K562 (cell line): ENCODE measurements around the gene SLITRK4. TPM values are rescaled to one million over a fixed set of nuclear protein-coding genes. Genes with fewer than 3 reads are reported as not detected.

Experiments used
- ATAC-seq: fragments of 200-7000 bp; cut with Tn5 transposase; 3 replicates; pipeline ENCODE4 v1.9.1; 2020; ENCODE audit warnings: moderate library complexity
- BruUV-seq: library from RNA; stranded (reverse); fragments of 400-500 nt; replicated peaks from 2 replicates; lab custom pipeline; 2021; lab: Mats Ljungman, UMichigan
- CTCF ChIA-PET: fragments of 300-600 bp; formaldehyde crosslinking; extraction: SDS; loops from one replicate; lab custom pipeline; 2021; ENCODE audit warnings: low intra/inter-chr PET ratio; lab: Yijun Ruan, JAX
- POLR2A ChIA-PET: fragments of 300-600, 350-650 bp; sonication (Branson Sonifier 250); formaldehyde crosslinking; extraction: SDS; loops from one replicate; lab custom pipeline; 2021; ENCODE audit warnings: antibody characterized with exemption, inconsistent platforms; lab: Yijun Ruan, JAX
- DNase-seq, 4 experiments: peaks; one replicate each; pipeline versions ENCODE4 v3.0.0 to v3.0.0-alpha.2; 2011 to 2018; ENCODE audit warnings: low spot score in 3 of 4, mixed read lengths in 3 of 4; ENCODE audit errors: extremely low read depth in 1 of 4
- FAIRE-seq: peaks from 2 replicates; lab custom pipeline; 2011; peaks lifted over from hg19 to GRCh38; lab: Jason Lieb, UNC
- H2AFZ ChIP-seq: 2 replicates; pipeline ENCODE4 v1.6.0; 2011; ENCODE audit warnings: low read depth, low read length, control low read depth, inconsistent platforms
- H3K27ac ChIP-seq: fragments of 200-600 bp; 3 replicates; pipeline ENCODE4 v1.8.0; 2011; ENCODE audit warnings: low read depth, mild to moderate bottlenecking, control low read depth, inconsistent platforms, low read length, moderate library complexity, mixed read lengths; ENCODE audit errors: extremely low read depth
- H3K27me3 ChIP-seq, 2 experiments: fragments of 300-600 bp in 1 of 2; 2 replicates in 1 of 2; 3 replicates in 1 of 2; pipeline versions ENCODE4 v1.6.0 to v1.8.0; 2011; ENCODE audit warnings: inconsistent platforms in 2 of 2, low read length in 2 of 2, mild to moderate bottlenecking in 1 of 2, mixed read lengths in 1 of 2, moderate library complexity in 1 of 2; ENCODE audit not compliant: control insufficient read depth in 2 of 2, insufficient read depth in 2 of 2
- H3K36me3 ChIP-seq: fragments of 300-600 bp; 3 replicates; pipeline ENCODE4 v1.8.0; 2011; ENCODE audit warnings: mild to moderate bottlenecking, low read length, inconsistent platforms; ENCODE audit not compliant: control insufficient read depth, insufficient read depth
- H3K4me1 ChIP-seq, 2 experiments: fragments of 200-600 bp in 1 of 2; replicated peaks in 1 of 2; 2 replicates in 1 of 2; 3 replicates in 1 of 2; pipeline versions ENCODE4 v1.5.1 to v1.8.0; 2011; ENCODE audit warnings: inconsistent platforms in 2 of 2, low read length in 2 of 2, mild to moderate bottlenecking in 1 of 2, mixed read lengths in 1 of 2, moderate library complexity in 1 of 2; ENCODE audit not compliant: control insufficient read depth in 2 of 2, insufficient read depth in 2 of 2
- H3K4me2 ChIP-seq: 2 replicates; pipeline ENCODE4 v1.6.1; 2011; ENCODE audit warnings: low read length, control low read depth, inconsistent platforms, mixed read lengths; ENCODE audit not compliant: insufficient read depth
- H3K4me3 ChIP-seq: fragments of 200-600 bp; sonication (generic), shearing (Covaris generic); 2 replicates; pipeline ENCODE4 v1.5.1; 2016; ENCODE audit warnings: control low read depth, inconsistent platforms
- H3K79me2 ChIP-seq: fragments of 200-600 bp; 3 replicates; pipeline ENCODE4 v1.8.0; 2011; ENCODE audit warnings: low read length, inconsistent platforms; ENCODE audit not compliant: control insufficient read depth, insufficient read depth
- H3K9ac ChIP-seq, 2 experiments: 2 replicates each; pipeline versions ENCODE4 v1.6.0 to v1.6.1; 2011; ENCODE audit warnings: low read depth in 2 of 2, low read length in 2 of 2, control low read depth in 1 of 2, inconsistent platforms in 1 of 2, mild to moderate bottlenecking in 1 of 2, mixed read lengths in 1 of 2; ENCODE audit not compliant: insufficient read depth in 1 of 2
- H3K9me1 ChIP-seq: one replicate; pipeline ENCODE4 v1.6.0; 2011; ENCODE audit warnings: inconsistent platforms, mild to moderate bottlenecking, low read length, moderate library complexity; ENCODE audit not compliant: control insufficient read depth, insufficient read depth
- H3K9me3 ChIP-seq: replicated peaks from 2 replicates; pipeline ENCODE4 v1.5.1; 2011; ENCODE audit warnings: low read depth, low read length, inconsistent platforms; ENCODE audit not compliant: control insufficient read depth, insufficient read depth
- H4K20me1 ChIP-seq: replicated peaks from 2 replicates; pipeline ENCODE4 v1.6.1; 2011; ENCODE audit warnings: low read length, inconsistent platforms, mixed read lengths; ENCODE audit not compliant: control insufficient read depth, insufficient read depth
- FOXA3 ChIP-seq, 2 experiments: fragments of 450-650 bp in 1 of 2; sonication (generic) in 1 of 2; formaldehyde crosslinking; IDR thresholded peaks in 1 of 2; conservative IDR thresholded peaks in 1 of 2; 2 replicates each; pipeline versions ENCODE4 v1.4.0 to v1.8.0; 2020 to 2022; ENCODE audit warnings: mild to moderate bottlenecking in 2 of 2, missing genetic modification reagents in 1 of 2
- MYBL2 ChIP-seq, 2 experiments: fragments of 450-650 bp in 1 of 2; sonication (generic) in 1 of 2; formaldehyde crosslinking in 1 of 2; IDR thresholded peaks; 2 replicates each; pipeline versions ENCODE4 v1.6.1 to v1.8.1; 2017 to 2022; ENCODE audit warnings: borderline replicate concordance in 1 of 2, inconsistent platforms in 1 of 2, low read depth in 1 of 2, mild to moderate bottlenecking in 1 of 2, missing genetic modification reagents in 1 of 2, moderate library complexity in 1 of 2
- NBN ChIP-seq: fragments of 450-650 bp; IDR thresholded peaks from 2 replicates; pipeline ENCODE4 v1.6.1; 2016; ENCODE audit warnings: low read depth, mild to moderate bottlenecking
- TSC22D4 ChIP-seq: fragments of 450-650 bp; IDR thresholded peaks from 2 replicates; pipeline ENCODE4 v1.6.1; 2016; ENCODE audit warnings: missing genetic modification characterization, missing biosample characterization, control low read depth
- ZNF224 ChIP-seq: sonication (generic); formaldehyde crosslinking; IDR thresholded peaks from 2 replicates; pipeline ENCODE4 v1.8.0; 2022; ENCODE audit warnings: mild to moderate bottlenecking, missing genetic modification reagents
- ZNF274 ChIP-seq: IDR thresholded peaks from 2 replicates; pipeline ENCODE4 v1.6.1; 2011; ENCODE audit warnings: low read depth, mild to moderate bottlenecking, low read length, moderate library complexity, borderline replicate concordance
- WGBS: fragments of 100-300 bp; shearing (Covaris generic); methylation state at CpG from one replicate; pipeline ENCODE4 v1.1.6; 2016; ENCODE audit warnings: low coverage, mixed read lengths; ENCODE audit not compliant: insufficient coverage; ENCODE audit errors: missing lambda C conversion rate; 5-methylcytosine and 5-hydroxymethylcytosine counted together
- in situ Hi-C: fragments of 300-500 bp; cut with MboI; formaldehyde crosslinking; loops from 4 replicates; pipeline ENCODE4 v1.15.0; 2018; ENCODE audit warnings: inconsistent platforms, mixed read lengths
- intact Hi-C: fragments of 100-400 bp; cut with micrococcal nuclease; formaldehyde crosslinking; loops from 2 replicates; pipeline ENCODE4 v1.14.2; 2022
- polyA plus RNA-seq, 8 experiments: library from polyadenylated mRNA; depleted of rRNA in 4 of 8; stranded (reverse) in 5 of 8; unstranded in 3 of 8; fragments of >200 nt; fragmentation: Nextera tagmentation in 2 of 8; fragmentation: Illumina TruSeq in 1 of 8; extraction: Ambion mirVana in 2 of 8; extraction: Trizol in 1 of 8; gene quantifications; 2 replicates each; pipeline versions ENCODE4 v1.2.1 to v1.2.3, GENCODE V29; 2011 to 2014; ENCODE audit warnings: inconsistent platforms in 1 of 8, missing spikeins in 1 of 8
- total RNA-seq, 7 experiments: library from RNA; depleted of rRNA in 6 of 7; stranded (reverse); fragments of >200 nt in 6 of 7; fragmentation: Illumina TruSeq in 2 of 7; extraction: Trizol in 2 of 7; gene quantifications; 2 replicates each; pipeline versions ENCODE4 v1.2.1 to v1.2.3, GENCODE V29; 2011 to 2021; ENCODE audit warnings: low replicate concordance in 1 of 7
- TF ChIP-seq, protein P1 (sequence below): fragments of 250-450 bp; sonication (Bioruptor Pico); IDR thresholded peaks from 2 replicates; pipeline ENCODE4 v1.8.0; 2022; ENCODE audit warnings: moderate library complexity, mild to moderate bottlenecking, inconsistent platforms
- TF ChIP-seq, protein P2 (sequence below), 2 experiments: fragments of 450-650 bp; IDR thresholded peaks; 2 replicates each; pipeline ENCODE4 v1.6.1; 2018; ENCODE audit warnings: mild to moderate bottlenecking in 2 of 2, low read depth in 1 of 2; ENCODE audit not compliant: partially characterized antibody in 2 of 2
- TF ChIP-seq, protein P3 (sequence below): sonication (generic); formaldehyde crosslinking; IDR thresholded peaks from 2 replicates; pipeline ENCODE4 v1.8.1; 2023; ENCODE audit warnings: mild to moderate bottlenecking, missing genetic modification reagents

Gene SLITRK4
- total and polyA plus RNA-seq, 9 of the 15 experiments (the other 6 are each of a cell fraction or from before 2014, with no cell fraction given) = not detected

DNA sequence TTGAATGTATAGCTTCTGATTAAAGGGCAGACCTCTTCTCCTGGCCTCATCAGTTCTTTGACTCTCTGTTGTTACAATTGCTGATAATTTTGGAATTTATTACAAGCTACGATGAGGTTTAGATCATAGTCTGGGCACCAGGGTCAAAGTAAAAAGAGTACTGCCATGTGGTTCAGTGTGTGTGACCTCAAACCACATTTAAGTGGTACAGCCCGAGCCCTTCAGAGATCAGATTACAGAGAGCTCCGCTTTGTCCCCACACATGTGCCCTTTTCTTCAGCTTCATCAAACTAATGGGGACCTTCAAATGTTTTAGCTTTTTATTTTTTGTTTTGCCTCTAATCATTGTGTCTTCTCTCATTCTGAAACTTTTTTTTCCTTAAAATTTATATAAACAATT is 47.6 kb upstream of the SLITRK4 start:
- in situ Hi-C loops (no loop called here), intact Hi-C loops (no loop called here)
- no TSS peak for BruUV-seq
- no peak for FAIRE-seq
- Histone ChIP-seq H3K79me2 (no peaks in the 10 kb centered on the region), H3K27ac (no peak overlapping the region), H3K4me3 (no peak overlapping the region), H3K36me3 (no peaks in the 10 kb centered on the region), H3K27me3 (no peaks in the 10 kb centered on the region), H3K9me1 (no peaks in the 10 kb centered on the region), H3K9me3 (no peaks in the 10 kb centered on the region), H4K20me1 (no peaks in the 10 kb centered on the region), H3K4me1 (no peaks in the 10 kb centered on the region), H3K9ac (no peak overlapping the region), H3K4me2 (no peak overlapping the region), H2AFZ (no peak overlapping the region)
- no peak for ATAC-seq
- POLR2A ChIA-PET = no interaction called here
- no peak for DNase-seq
- CTCF ChIA-PET = no interaction called here
- WGBS = 3% methylated on average over 3 of the region's 3 CpGs
- TF ChIP-seq ZNF224 (CRISPR knock-in tag) = no peak
- TF ChIP-seq, protein P1, sequence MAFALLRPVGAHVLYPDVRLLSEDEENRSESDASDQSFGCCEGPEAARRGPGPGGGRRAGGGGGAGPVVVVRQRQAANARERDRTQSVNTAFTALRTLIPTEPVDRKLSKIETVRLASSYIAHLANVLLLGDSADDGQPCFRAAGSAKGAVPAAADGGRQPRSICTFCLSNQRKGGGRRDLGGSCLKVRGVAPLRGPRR (CRISPR knock-in tag) = no peak
- no peak for TF ChIP-seq MYBL2 (IDR thresholded peaks at IDR 0.05; ENCODE audit: low read depth)
- no peak for TF ChIP-seq MYBL2 (CRISPR knock-in tag; IDR thresholded peaks at IDR 0.05; ENCODE audit: borderline replicate concordance)
- TF ChIP-seq, protein P2, sequence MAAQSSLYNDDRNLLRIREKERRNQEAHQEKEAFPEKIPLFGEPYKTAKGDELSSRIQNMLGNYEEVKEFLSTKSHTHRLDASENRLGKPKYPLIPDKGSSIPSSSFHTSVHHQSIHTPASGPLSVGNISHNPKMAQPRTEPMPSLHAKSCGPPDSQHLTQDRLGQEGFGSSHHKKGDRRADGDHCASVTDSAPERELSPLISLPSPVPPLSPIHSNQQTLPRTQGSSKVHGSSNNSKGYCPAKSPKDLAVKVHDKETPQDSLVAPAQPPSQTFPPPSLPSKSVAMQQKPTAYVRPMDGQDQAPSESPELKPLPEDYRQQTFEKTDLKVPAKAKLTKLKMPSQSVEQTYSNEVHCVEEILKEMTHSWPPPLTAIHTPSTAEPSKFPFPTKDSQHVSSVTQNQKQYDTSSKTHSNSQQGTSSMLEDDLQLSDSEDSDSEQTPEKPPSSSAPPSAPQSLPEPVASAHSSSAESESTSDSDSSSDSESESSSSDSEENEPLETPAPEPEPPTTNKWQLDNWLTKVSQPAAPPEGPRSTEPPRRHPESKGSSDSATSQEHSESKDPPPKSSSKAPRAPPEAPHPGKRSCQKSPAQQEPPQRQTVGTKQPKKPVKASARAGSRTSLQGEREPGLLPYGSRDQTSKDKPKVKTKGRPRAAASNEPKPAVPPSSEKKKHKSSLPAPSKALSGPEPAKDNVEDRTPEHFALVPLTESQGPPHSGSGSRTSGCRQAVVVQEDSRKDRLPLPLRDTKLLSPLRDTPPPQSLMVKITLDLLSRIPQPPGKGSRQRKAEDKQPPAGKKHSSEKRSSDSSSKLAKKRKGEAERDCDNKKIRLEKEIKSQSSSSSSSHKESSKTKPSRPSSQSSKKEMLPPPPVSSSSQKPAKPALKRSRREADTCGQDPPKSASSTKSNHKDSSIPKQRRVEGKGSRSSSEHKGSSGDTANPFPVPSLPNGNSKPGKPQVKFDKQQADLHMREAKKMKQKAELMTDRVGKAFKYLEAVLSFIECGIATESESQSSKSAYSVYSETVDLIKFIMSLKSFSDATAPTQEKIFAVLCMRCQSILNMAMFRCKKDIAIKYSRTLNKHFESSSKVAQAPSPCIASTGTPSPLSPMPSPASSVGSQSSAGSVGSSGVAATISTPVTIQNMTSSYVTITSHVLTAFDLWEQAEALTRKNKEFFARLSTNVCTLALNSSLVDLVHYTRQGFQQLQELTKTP (IDR thresholded peaks at IDR 0.05; ENCODE audit: low read depth in 1 of 2, partially characterized antibody in 2 of 2) = no peak
- TF ChIP-seq, protein P3, sequence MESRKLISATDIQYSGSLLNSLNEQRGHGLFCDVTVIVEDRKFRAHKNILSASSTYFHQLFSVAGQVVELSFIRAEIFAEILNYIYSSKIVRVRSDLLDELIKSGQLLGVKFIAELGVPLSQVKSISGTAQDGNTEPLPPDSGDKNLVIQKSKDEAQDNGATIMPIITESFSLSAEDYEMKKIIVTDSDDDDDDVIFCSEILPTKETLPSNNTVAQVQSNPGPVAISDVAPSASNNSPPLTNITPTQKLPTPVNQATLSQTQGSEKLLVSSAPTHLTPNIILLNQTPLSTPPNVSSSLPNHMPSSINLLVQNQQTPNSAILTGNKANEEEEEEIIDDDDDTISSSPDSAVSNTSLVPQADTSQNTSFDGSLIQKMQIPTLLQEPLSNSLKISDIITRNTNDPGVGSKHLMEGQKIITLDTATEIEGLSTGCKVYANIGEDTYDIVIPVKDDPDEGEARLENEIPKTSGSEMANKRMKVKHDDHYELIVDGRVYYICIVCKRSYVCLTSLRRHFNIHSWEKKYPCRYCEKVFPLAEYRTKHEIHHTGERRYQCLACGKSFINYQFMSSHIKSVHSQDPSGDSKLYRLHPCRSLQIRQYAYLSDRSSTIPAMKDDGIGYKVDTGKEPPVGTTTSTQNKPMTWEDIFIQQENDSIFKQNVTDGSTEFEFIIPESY = no peak
- no peak for TF ChIP-seq FOXA3 (CRISPR knock-in tag; conservative IDR thresholded peaks at IDR 0.05 in 1 of 2, IDR thresholded peaks at IDR 0.05 in 1 of 2)
- TF ChIP-seq NBN = no peak
- no peak for TF ChIP-seq ZNF274
- no peak for TF ChIP-seq TSC22D4 (tag)
